ENCODE data around the gene HOXA2. TPM values are rescaled to one million over a fixed set of nuclear protein-coding genes. Genes with fewer than 3 reads are reported as not detected.
A peak's percentile ranks its signal among the peaks of the same experiment; 100 is the strongest.

Gene HOXA2
- total and polyA plus RNA-seq, 12 donors = 0.41 to 5.7 (median 1.2) TPM; not detected in 1

GRCh38 chr7:27138985-27139333 is 36.5 kb upstream of the HOXA2 start:
- Histone ChIP-seq H3K27me3 (no peaks in the 10 kb centered on the region), H3K27ac (peak overlapping the region in 4 of 5 donors; percentile 59 to 99 (median 80)), H3K4me3 (peak overlapping the region in 1 of 4 donors; percentile 25), H3K36me3 (replicated peaks in 1 of 2) (no peaks in the 10 kb centered on the region), H3K4me1 (replicated peaks in 1 of 2) (peaks cover 14 to 33% of the 10 kb centered on the region in 2 donors), H3K9me3 (replicated peaks in 1 of 3) (no peaks in the 10 kb centered on the region)
- DNase-seq = no peak
- TF ChIP-seq POLR2A (IDR thresholded peaks at IDR 0.05) (no peak), CTCF (IDR thresholded peaks at IDR 0.05) (no peak)
- intact Hi-C loops (cut with DNase I) = no loop called here
- 74 to 80% (median 76%) methylated on average over 11 of the region's 11 CpGs for WGBS, 4 donors

GRCh38 chr7:27138472-27138871 is 36.0 kb upstream of the HOXA2 start:
- H3K9me3 ChIP-seq (replicated peaks in 1 of 3) = no peaks in the 10 kb centered on the region
- peaks cover 12 to 37% of the 10 kb centered on the region in 2 donors for H3K4me1 ChIP-seq (replicated peaks in 1 of 2)
- no peaks in the 10 kb centered on the region for H3K27me3 ChIP-seq
- no peaks in the 10 kb centered on the region for H3K36me3 ChIP-seq (replicated peaks in 1 of 2)
- H3K27ac ChIP-seq = peak overlapping the region in 4 of 5 donors; percentile 25 to 99 (median 79)
- TF ChIP-seq CTCF (IDR thresholded peaks at IDR 0.05) = no peak
- TF ChIP-seq POLR2A (IDR thresholded peaks at IDR 0.05) = no peak
- H3K4me3 ChIP-seq = no peak overlapping the region
- peak in 1 of 7 donors; percentile 38 for DNase-seq
- intact Hi-C loops (cut with DNase I) = no loop called here
- 81 to 93% (median 87%) methylated on average over 1 of the region's 1 CpG for WGBS, 4 donors

GRCh38 chr7:27137640-27138315 is 35.3 kb upstream of the HOXA2 start:
- Histone ChIP-seq H3K27me3 (no peaks in the 10 kb centered on the region), H3K27ac (peak overlapping the region in 4 of 5 donors; percentile 59 to 99 (median 81)), H3K4me3 (no peak overlapping the region), H3K36me3 (replicated peaks in 1 of 2) (no peaks in the 10 kb centered on the region), H3K9me3 (replicated peaks in 1 of 3) (no peaks in the 10 kb centered on the region), H3K4me1 (replicated peaks in 1 of 2) (peaks cover 12 to 37% of the 10 kb centered on the region in 2 donors)
- no peak for DNase-seq
- TF ChIP-seq POLR2A (IDR thresholded peaks at IDR 0.05) = no peak
- TF ChIP-seq CTCF (IDR thresholded peaks at IDR 0.05) = no peak
- intact Hi-C loops (cut with DNase I) = no loop called here
- WGBS, 4 donors = 80 to 88% (median 86%) methylated on average over 2 of the region's 2 CpGs

GRCh38 chr7:27134392-27134791 is 31.9 kb upstream of the HOXA2 start:
- no peak for TF ChIP-seq CTCF (IDR thresholded peaks at IDR 0.05)
- no peak for TF ChIP-seq POLR2A (IDR thresholded peaks at IDR 0.05)
- Histone ChIP-seq H3K36me3 (replicated peaks in 1 of 2) (no peaks in the 10 kb centered on the region), H3K4me3 (no peak overlapping the region), H3K4me1 (replicated peaks in 1 of 2) (peaks cover 11 to 41% of the 10 kb centered on the region in 2 donors), H3K27me3 (no peaks in the 10 kb centered on the region), H3K9me3 (replicated peaks in 1 of 3) (no peaks in the 10 kb centered on the region), H3K27ac (peak overlapping the region in 2 of 5 donors; percentile 42 to 73)
- peak in 2 of 7 donors; percentile 23 to 57 for DNase-seq
- 48 to 63% (median 56%) methylated on average over 2 of the region's 2 CpGs for WGBS, 4 donors
- intact Hi-C loops (cut with DNase I) = no loop called here

Measured in adrenal gland (tissue), 12 donors.